ENCODE data around the gene CADM2.

Gene CADM2

GRCh38 chr3:85342915-85343314, 384.1 kb downstream of the CADM2 start:
- DNase-seq = no peak

GRCh38 chr3:85355572-85355971, 396.8 kb downstream of the CADM2 start:
- DNase-seq = no peak

GRCh38 chr3:85360742-85361387, 402.1 kb downstream of the CADM2 start:
- DNase-seq = no peak

DNA sequence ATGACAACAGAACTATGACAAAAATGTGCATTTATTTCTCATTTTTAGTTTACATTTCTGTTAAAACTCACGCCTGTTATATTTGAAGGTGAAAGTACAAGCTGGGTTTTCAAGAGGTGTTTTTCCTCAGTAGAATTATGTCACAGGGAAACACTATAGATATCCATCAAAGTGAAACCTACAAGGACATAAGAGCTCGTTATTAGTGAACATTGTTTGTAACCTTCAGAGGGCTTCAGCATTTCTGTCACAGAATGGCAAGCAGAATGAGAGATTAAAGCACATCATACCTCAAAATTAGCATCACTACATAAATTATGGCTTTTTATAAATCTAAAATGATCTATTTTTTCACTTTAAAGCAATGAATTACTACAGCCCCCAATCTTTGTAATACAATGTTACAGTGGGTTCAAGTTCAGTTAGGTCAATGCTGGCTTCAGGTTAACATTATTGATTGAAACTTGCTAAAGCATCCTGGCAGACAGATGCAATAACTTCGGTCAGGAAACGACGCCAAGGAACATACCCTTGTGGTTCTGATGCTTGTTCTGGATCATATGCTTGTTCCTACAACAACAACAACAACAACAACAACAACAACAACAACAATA, 405.6 kb downstream of the CADM2 start:
- no peak for DNase-seq

DNA sequence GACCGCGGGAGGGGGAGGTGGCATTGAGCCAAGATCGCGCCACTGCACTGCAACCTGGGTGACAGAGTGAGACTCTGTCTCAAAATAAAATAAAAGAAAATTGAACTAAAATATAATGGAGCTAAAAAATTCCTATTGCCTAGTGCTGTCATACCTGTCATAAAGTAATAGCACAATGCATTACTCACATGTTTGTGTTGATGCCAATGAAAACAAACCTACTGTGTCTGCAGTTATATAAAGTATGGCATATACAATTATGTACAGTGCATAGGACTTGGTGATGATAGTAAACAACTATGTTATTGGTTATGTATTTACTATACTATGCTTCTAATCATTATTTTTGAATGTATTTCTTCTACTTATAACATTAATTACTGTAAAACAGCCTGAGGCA, 411.6 kb downstream of the CADM2 start:
- no peak for DNase-seq

DNA sequence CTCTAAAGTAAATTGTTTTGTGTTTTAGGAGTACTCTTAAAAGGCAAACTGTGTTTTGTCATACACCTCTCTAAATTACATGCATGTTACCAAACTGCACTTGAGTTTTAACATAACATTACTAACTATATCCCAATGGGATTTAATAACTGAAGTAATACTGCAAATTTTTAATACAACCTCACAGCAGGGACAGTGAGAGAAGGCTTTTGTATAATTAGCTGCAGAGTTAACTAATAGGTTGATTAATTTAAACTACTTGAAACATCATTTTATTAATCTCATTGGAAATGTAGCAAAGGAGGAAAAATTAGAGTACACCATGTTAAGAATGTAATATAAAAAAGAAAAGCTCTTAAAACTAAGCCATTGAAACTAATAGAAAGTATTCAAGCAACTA, 417.3 kb downstream of the CADM2 start:
- no peak for DNase-seq

DNA sequence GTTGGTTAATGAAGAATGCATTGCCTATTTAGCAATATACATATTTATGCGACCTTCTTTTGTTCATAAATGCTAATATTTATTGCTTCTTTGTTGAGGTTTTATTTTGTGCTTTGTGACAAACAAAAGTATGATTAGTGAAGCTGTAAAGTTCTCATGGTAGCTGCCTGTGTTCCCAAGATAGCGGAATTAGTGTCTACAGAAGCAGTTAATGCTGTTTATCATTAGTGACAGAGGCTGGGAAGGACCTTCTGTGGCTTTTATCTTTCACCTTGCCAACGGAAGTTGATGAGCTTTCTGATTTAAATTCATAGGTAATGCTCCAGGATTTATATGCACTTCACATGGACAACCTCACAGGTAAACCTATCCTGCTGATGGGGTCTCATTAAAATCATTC, 418.3 kb downstream of the CADM2 start:
- no peak for DNase-seq

GRCh38 chr3:85384372-85384771, 425.6 kb downstream of the CADM2 start:
- DNase-seq = no peak

- DNase-seq = no peak
Observed at GRCh38 chr3:85387913-85388505, 429.2 kb downstream of the CADM2 start.

- no peak for DNase-seq
Observed at GRCh38 chr3:85394424-85394823, 435.6 kb downstream of the CADM2 start.

DNA sequence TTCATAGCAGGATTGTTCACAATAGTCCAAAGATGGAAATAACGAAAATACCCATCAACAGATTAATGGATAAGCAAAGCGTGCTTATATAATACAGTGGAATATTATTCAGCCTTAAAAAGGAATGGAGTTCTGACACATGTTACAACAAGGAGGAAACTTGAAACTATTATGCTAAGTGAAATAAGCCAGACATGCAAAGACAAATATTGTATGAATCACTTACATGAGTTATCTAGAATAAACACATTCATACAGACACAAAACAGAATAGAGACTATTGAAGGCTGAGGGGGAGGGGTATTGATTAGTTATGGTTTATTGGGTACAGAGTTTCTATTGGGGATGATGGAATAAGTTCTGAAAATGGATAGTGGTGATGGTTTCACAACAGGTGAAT, 438.6 kb downstream of the CADM2 start:
- DNase-seq = no peak

GRCh38 chr3:85426121-85426520, 467.3 kb downstream of the CADM2 start:
- DNase-seq = no peak

GRCh38 chr3:85427467-85427866, 468.7 kb downstream of the CADM2 start:
- no peak for DNase-seq

DNA sequence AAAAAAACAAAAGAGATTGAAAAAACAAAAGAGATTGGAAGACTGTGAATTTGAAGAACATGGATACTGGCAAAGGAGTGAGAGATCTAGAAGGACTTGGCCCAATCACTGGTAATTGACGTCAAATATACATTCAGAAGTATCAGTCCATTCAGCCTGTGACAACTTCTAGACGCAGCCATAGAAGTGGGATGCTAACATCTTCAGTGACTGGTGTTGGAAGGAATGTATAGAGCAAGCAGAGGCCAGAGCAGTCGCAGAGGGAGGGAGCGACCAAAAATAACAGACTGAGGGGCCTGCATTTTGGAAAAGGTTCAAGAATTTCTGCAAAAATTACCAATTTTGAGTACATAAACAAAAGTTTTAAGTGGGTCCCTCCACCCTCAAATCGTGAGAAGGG, 473.3 kb downstream of the CADM2 start:
- DNase-seq = no peak

- no peak for DNase-seq
Observed at GRCh38 chr3:85433319-85433718, 474.5 kb downstream of the CADM2 start.

DNA sequence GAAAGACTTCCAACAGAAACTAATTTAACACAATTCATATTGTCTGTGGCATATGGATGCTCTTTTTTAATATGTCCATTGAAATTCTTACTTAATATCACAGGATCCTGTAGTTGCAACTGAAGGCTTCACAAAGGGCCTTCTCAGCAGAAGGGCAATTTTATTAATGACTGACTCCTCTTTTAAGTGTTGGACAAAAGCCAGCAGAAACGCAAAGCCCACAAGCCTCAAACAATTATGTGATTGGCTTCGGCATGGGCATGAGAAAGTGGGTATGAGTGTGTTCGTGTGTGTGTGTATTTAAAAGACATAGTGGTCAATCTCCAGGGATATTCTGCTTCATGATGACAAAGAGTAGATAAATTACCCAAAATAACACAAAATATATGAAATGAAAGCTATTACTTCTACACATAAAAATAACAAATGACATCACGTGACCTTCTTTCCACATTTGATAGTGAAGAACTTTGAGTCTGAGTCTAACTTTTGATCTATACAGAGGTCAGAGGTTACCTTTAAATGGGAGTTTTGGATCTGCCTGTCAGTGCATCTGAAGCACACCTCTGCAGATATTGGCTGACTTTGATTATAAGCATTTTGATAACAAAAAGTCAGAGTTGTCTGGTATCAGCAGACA, 496.9 kb downstream of the CADM2 start:
- DNase-seq = no peak

DNA sequence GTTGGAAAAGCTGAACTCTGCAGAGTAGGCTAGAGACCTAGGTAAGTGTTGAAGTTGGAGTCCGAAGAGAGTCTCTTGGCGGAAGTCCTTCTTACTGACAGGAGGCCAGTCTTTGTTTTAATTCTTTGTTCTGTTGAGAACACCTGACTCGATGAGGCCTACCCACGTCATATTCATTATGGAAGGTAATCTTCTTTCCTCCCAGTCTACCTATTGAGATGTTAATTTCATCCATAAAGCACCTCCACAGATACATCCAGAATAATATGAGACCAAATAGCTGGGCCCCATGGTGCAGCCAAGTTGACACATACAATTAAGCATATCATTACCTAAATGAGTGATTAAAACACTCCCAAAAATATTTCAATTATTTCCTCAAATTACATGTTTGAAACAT, 515.5 kb downstream of the CADM2 start:
- DNase-seq = no peak

DNA sequence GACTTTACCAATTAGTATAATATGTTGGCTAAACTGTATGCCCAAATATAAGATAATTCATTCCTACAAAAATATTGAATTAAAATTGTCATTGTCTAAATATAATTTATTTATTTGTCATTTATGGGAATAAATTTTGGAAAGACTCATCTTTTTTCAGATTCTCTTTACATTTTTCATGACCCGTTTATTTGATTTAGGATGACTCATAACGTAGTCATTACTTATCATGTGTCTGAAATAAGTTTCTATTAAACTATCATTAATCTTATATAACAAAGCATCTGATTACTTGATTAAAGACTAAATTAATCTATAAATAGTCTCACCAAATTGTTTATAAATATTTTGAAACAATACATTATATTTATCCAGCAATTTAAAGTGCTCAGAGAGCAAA, 516.6 kb downstream of the CADM2 start:
- no peak for DNase-seq

DNA sequence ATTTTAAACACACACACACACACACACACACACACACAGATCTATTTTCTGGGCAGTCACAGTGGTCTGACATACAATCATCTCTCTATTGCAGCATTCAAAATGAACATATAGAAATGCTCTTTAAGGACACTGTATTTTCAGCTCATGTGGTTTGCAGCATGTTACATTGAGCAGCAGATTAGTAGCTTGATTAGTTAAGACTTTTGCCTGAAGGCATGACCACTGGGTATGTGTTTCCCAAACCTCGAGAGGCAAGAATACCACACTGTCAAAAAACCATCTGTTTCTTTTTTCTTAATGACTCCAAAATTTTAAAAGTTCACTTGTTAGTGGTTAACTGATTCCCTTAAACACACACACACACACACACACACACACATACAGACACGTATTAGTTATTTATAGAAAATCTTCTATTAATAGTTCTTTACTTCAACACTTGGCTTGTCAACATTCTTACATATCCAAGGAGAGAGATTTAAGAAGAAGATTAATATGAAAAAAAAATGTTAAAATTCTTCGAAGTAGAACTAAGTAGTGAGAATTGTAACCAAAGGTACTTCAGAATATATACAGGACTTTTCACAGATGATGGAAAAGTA, 518.2 kb downstream of the CADM2 start:
- no peak for DNase-seq

- no peak for DNase-seq
Observed at GRCh38 chr3:85481411-85482212, 522.8 kb downstream of the CADM2 start.

DNA sequence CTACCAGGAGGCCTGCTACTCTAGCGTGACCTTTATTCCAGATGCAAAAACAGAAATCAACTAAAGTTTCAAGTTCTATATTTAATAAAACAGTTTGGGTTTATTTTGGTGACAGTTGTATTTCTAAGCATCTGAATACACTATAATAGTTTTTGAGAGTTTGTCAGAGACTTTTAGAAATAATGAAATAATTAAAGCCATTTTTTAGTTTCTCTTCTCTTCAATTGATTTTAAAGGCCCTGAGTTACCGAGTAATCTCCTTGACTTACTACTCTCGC, 523.4 kb downstream of the CADM2 start:
- DNase-seq = no peak

DNA sequence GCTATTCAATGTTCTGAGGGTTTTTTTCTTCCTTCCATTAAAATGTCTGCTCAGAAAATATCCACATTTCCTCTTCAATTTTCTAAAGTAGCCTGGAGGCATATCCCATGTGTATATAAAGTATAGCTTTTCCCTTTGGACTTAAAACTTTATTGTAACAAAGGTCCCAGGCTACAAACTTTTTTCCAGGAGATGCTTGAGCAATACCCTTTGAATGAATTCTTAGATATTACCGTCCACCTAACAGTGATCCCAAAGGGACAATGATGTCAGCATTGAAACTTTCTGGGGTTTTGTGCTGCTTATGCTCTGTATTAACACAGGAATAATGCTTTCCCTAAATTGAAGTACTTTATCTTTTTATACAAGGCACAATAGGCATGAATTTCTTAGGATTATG, 525.2 kb downstream of the CADM2 start:
- no peak for DNase-seq

GRCh38 chr3:85487375-85487774, 528.6 kb downstream of the CADM2 start:
- DNase-seq = no peak
